HCT116 (cell line): ENCODE data around the gene LCOR.

ENCODE experiments used
- ELF1 ChIP-seq: IDR thresholded peaks from 2 replicates; pipeline ENCODE4 v1.6.1; 2012; ENCODE audit warnings: low read depth, borderline replicate concordance
- POLR2A ChIP-seq: IDR thresholded peaks from 2 replicates; pipeline ENCODE4 v1.7.0; 2011; ENCODE audit warnings: borderline replicate concordance; ENCODE audit not compliant: insufficient read depth, insufficient read length; ENCODE audit errors: extremely low read depth
- SIN3A ChIP-seq: IDR thresholded peaks from 2 replicates; pipeline ENCODE4 v1.6.1; 2012; ENCODE audit warnings: low read depth
- TCF7L2 ChIP-seq: IDR thresholded peaks from 2 replicates; pipeline ENCODE4 v1.7.0; 2011; ENCODE audit warnings: borderline replicate concordance, inconsistent platforms; ENCODE audit not compliant: insufficient read depth, insufficient read length; ENCODE audit errors: extremely low read depth

GRCh38 chr10:96978621-96979154 is 146.6 kb downstream of the LCOR start:
- no peak for TF ChIP-seq ELF1
- no peak for TF ChIP-seq SIN3A
- TF ChIP-seq TCF7L2 = no peak
- no peak for TF ChIP-seq POLR2A
